Measurements from ENCODE around the gene SCIN. TPM values are rescaled to one million over a fixed set of nuclear protein-coding genes. Genes with fewer than 3 reads are reported as not detected.
"Not testable (repeated sequence)": the region's sequence is repeated elsewhere in the genome, so short reads cannot be mapped to it uniquely, and the experiment has no call there.

The SCIN gene
- total RNA-seq, 1 donor from 2014 or later, result 0.30 TPM

GRCh38 chr7:12645212-12645611, 74.7 kb downstream of the SCIN start:
- DNase-seq (ENCODE audit: low spot score); ATAC-seq: not testable (repeated sequence)

GRCh38 chr7:12646139-12646538, 75.6 kb downstream of the SCIN start:
- ATAC-seq (no peak), DNase-seq (ENCODE audit: low spot score) (no peak)

DNA sequence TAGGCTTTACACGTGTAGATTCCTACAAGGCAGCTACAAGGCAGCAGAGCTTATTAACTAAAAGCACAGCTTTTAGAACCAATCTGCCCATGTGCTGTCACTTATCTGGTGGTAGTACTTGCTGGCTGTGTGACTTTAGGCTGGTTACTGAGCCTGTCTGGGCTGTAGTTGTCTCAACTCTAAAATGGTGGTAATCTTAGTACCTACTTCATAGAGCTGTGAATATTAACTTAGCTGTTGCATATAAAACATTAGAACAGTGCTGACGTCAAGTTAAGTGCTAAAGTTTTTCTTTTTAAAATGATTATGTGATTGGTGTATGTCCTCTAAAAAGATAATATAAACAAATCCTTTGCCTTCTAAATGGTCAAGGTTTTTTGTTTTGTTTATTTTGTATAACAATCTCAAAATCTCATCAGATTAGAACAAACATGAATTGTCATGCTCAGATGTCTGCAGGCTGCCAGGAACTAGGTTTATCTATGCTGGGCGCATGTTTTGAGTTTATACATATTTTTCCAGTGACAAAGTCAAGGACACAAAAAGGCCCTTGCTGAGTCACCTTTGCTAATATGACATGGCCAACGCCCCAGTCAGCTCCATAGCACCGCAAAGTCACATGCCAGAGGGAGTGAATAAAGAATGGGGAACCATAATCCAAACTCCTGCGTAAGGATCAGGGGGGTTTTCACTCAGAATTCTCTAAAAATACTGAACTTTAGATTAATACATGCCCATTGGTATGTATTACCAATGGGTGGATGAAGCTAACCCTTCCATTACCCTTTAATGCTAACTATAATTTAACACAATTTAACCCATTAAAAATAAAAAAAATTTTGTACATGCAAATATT, 77.1 kb downstream of the SCIN start:
- DNase-seq (ENCODE audit: low spot score) (no peak), ATAC-seq (no peak)

DNA sequence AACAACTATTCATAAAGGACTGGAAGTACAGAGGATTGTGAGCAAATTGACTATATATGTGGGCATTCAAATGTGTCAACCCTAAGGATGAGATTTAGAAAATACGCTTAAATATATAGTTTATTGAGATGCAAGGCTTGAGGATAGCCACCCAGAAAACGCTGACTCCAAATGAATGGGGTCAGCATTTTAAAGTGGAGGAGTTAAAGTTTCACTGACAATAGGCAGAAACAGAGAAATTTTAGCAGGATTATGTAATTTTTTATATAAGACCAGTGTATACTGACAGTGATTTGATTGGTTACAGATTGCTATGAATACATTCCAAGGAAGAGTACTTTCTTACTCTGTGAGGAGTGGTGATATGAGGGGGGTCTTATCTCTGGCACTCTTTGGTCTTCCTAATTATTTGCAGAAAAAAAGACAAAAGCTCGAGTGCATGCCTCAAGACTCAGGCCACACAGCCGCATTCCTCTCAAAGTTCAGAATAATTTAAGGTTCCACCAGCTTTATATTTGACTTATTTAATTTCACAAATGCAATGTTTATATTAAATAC, 78.3 kb downstream of the SCIN start:
- no peak for DNase-seq (ENCODE audit: low spot score)
- no peak for ATAC-seq

DNA sequence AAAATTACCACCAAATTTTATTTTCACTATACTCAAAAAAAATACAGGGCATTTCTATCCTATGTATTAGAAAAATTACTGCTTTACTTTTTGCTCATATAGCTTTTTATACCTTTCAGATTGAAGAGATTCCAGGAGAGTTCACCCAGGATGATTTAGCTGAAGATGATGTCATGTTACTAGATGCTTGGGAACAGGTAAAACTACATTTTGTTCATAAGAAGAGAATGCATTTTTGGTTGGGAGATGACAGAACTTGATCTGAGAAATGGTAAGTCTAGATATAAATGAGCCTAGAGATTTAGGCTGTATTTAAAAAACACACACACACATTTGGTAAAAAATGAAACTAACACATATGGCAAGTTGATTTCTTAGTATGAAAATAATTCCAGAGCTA, 78.8 kb downstream of the SCIN start:
- no peak for ATAC-seq
- no peak for DNase-seq (ENCODE audit: low spot score)

- ATAC-seq (no peak), DNase-seq (ENCODE audit: low spot score) (no peak)
Measured at GRCh38 chr7:12650080-12650479, 79.6 kb downstream of the SCIN start.

GRCh38 chr7:12653110-12653509, 82.6 kb downstream of the SCIN start:
- DNase-seq (ENCODE audit: low spot score), result no peak
- ATAC-seq, result no peak

- DNase-seq (ENCODE audit: low spot score) (no peak), ATAC-seq (no peak)
Measured at GRCh38 chr7:12653518-12653917, 83.0 kb downstream of the SCIN start.

GRCh38 chr7:12655161-12655560, 84.6 kb downstream of the SCIN start:
- no peak for DNase-seq (ENCODE audit: low spot score)
- ATAC-seq, result no peak

GRCh38 chr7:12660423-12660822, 89.9 kb downstream of the SCIN start:
- not testable (repeated sequence) for DNase-seq (ENCODE audit: low spot score); ATAC-seq

DNA sequence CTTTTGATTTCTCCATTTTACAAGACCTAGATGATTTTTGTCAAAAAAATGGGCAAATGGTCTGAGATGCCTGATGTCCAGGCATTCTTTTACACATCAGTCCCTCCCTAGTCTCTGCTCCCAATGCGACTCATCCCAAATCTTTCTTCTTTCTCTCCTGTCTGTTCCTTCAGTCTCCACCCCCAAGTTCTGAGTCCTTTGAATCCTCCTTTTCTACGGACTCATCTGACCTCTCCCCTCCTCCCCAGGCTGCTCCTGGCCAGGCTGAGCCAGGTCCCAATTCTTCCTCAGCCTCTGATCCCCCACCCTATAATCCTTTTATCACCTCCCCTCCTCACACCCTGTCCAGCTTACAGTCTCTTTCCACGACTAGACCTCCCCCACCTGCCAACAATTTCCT, 90.5 kb downstream of the SCIN start:
- DNase-seq (ENCODE audit: low spot score); ATAC-seq: not testable (repeated sequence)

GRCh38 chr7:12661581-12661980, 91.1 kb downstream of the SCIN start:
- ATAC-seq (no peak), DNase-seq (ENCODE audit: low spot score) (no peak)

DNA sequence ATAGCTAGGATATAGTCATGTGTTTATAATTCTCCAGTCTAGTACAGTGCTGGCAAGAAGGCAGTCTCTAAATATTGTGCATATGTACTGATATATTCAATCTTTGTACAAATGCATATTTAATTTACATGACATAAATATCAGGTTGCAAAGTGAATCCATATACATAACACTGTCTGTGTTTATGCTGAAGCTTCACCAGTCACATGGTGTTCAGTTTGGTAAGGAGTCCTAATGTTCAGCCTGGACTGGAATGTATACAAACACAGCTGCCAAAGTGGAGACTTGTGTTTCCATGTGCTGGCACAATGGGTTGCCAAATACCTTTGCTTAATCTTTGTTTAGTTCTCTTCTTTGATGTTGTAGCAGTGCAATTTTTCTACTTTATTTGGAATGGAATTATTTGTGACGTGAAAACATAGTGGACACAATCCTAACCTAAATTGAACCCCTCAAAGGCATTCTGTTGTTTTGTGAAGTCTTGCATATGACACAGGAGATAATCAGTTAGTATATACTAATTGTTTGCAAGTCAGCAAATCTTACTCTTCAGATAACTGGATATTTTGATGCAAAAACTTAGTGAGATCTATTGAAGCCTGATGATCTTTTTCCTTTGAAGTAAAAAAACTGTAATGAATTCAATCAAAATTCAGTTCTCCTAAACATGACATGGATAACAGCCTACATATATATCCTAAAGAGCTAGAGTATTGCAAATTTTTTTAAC, 99.6 kb downstream of the SCIN start:
- DNase-seq (ENCODE audit: low spot score), result no peak
- ATAC-seq, result peak; percentile 57

- no peak for ATAC-seq
Measured at GRCh38 chr7:12670743-12671520, 100.4 kb downstream of the SCIN start.

GRCh38 chr7:12673436-12673835, 102.9 kb downstream of the SCIN start:
- ATAC-seq; DNase-seq (ENCODE audit: low spot score): not testable (repeated sequence)

More at GRCh38 chr7:12670743-12671520, 100.4 kb downstream of the SCIN start:
- no peak for DNase-seq (ENCODE audit: low spot score)

- ATAC-seq (no peak), DNase-seq (ENCODE audit: low spot score) (no peak)
Measured at GRCh38 chr7:12674053-12674452, 103.5 kb downstream of the SCIN start.

DNA sequence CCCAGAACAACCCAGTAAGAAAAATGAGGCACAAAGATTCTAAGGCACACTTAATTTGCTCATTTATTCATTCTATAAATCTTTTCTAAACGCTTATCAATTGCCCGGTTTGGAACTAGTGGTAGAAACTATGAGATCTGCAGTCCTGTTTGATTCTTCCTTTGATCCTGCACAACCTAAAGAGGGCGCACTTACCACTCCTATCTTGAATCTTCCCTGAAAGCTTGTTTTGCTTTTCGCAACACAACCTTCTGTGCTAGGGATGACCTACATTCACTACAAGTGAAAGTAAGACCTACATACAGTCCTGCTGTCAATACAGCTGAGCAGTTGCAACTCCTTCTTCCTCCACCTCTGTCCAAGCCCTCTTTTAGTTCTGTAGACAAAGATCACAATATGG, 104.3 kb downstream of the SCIN start:
- ATAC-seq (peak; percentile 100), DNase-seq (ENCODE audit: low spot score) (peak; percentile 52)

DNA sequence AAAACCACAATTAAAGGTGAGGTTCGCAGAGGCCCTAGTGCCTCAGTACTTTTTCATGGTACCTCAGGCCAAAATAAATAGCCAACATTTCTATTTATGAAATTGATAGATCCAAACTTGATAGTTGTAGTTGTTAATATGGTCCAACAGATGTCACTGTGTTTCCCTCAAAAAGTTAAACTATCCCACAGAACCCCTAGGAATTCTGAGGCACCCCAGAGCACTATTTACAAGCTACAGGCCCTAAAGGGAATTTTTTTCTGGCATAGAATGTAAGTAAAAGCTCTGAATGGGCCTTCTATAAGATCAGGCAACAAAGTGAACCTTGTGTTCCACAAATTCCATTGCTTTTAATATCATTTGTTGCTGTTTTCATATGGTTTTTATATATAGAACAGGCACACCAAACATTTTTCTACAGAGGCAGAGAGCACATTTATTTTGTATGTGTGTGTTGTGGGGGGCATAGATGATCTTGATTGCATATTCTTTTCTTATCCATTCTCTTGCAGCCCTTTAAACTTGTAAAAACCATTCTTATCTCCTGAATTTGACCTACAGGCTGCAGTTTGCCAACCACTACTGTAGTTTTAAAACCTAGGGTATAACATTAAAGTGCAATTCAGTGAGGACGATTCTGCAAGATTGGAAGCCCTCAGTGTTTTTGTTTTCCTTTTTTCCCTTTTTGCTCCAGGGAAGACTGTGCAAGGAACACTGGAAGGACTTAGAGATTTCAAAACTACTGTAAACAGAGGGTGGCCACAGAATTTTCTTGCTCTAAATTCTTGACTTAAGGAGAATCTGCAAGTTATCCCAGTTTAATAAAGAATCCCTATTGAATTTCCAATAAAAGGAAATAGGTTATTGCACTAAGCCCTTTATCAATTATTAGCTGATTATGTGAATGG, 113.4 kb downstream of the SCIN start:
- DNase-seq (ENCODE audit: low spot score), result no peak
- no peak for ATAC-seq

GRCh38 chr7:12684733-12685132, 114.2 kb downstream of the SCIN start:
- DNase-seq (ENCODE audit: low spot score) (no peak), ATAC-seq (no peak)

GRCh38 chr7:12685550-12685949, 115.0 kb downstream of the SCIN start:
- no peak for ATAC-seq

More at GRCh38 chr7:12685550-12685949, 115.0 kb downstream of the SCIN start:
- no peak for DNase-seq (ENCODE audit: low spot score)

All from left lobe of liver (tissue), 2 donors.